Chondrocyte (in vitro differentiated cells): ENCODE data around the gene TMEM256. TPM values are rescaled to one million over a fixed set of nuclear protein-coding genes. Genes with fewer than 3 reads are reported as not detected.

ENCODE experiments used
- DNase-seq: peaks from one replicate; pipeline ENCODE4 v3.0.0; 2021; ENCODE audit warnings: mixed read lengths, low spot score
- H3K27ac Mint-ChIP-seq: one replicate; pipeline ENCODE4 v1.8.0; 2021; ENCODE audit warnings: mild to moderate bottlenecking, moderate library complexity, mixed read lengths; ENCODE audit not compliant: unreplicated experiment
- H3K27me3 Mint-ChIP-seq: 2 replicates; pipeline ENCODE4 v1.8.0; 2021; ENCODE audit warnings: low read depth, mixed read lengths
- H3K36me3 Mint-ChIP-seq: 2 replicates; pipeline ENCODE4 v1.8.0; 2021; ENCODE audit warnings: low read depth, mixed read lengths
- H3K4me1 Mint-ChIP-seq: 2 replicates; pipeline ENCODE4 v1.8.0; 2021; ENCODE audit warnings: low read depth, mild to moderate bottlenecking, mixed read lengths
- H3K4me3 Mint-ChIP-seq: one replicate; pipeline ENCODE4 v1.8.0; 2021; ENCODE audit warnings: mild to moderate bottlenecking, moderate library complexity, mixed read lengths; ENCODE audit not compliant: unreplicated experiment
- H3K9me3 Mint-ChIP-seq: 2 replicates; pipeline ENCODE4 v1.8.0; 2021; ENCODE audit warnings: low read depth, mixed read lengths
- total RNA-seq: library from RNA; stranded (reverse); gene quantifications from 3 replicates; pipeline ENCODE4 v1.2.1, GENCODE V29; 2021
- TF ChIP-seq, protein P1 (sequence below): fragments of 200-600 bp; sonication (generic); IDR thresholded peaks from 2 replicates; pipeline ENCODE4 v1.5.0; 2021; ENCODE audit warnings: antibody characterized with exemption, mild to moderate bottlenecking, moderate library complexity

TMEM256 gene
- total RNA-seq, 1 donor from 2014 or later = 34.3 TPM

DNA sequence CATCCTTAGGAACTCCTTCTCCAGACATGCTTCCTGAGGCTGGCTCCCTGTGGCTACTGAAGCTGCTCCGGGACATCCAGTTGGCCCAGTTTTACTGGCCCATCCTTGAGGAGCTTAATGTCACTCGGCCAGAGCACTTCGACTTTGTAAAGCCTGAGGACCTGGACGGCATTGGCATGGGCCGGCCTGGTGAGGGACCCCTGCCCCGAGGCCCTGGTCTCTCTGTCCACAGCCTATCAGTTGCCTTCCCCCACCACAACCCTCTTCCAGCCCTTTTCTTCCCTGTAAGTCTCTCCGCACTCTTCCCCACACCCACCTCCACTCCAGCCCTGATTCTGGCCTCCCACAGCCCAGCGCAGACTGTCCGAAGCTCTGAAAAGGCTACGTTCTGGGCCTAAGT is 21.0 kb downstream of the TMEM256 start:
- H3K27ac Mint-ChIP-seq = no peak overlapping the region
- peaks cover 6% of the 10 kb centered on the region for H3K9me3 Mint-ChIP-seq
- H3K36me3 Mint-ChIP-seq = peaks cover 4% of the 10 kb centered on the region
- TF ChIP-seq, protein P1, sequence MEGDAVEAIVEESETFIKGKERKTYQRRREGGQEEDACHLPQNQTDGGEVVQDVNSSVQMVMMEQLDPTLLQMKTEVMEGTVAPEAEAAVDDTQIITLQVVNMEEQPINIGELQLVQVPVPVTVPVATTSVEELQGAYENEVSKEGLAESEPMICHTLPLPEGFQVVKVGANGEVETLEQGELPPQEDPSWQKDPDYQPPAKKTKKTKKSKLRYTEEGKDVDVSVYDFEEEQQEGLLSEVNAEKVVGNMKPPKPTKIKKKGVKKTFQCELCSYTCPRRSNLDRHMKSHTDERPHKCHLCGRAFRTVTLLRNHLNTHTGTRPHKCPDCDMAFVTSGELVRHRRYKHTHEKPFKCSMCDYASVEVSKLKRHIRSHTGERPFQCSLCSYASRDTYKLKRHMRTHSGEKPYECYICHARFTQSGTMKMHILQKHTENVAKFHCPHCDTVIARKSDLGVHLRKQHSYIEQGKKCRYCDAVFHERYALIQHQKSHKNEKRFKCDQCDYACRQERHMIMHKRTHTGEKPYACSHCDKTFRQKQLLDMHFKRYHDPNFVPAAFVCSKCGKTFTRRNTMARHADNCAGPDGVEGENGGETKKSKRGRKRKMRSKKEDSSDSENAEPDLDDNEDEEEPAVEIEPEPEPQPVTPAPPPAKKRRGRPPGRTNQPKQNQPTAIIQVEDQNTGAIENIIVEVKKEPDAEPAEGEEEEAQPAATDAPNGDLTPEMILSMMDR = no peak
- no peak overlapping the region for H3K4me3 Mint-ChIP-seq
- H3K27me3 Mint-ChIP-seq = peaks cover 30% of the 10 kb centered on the region
- H3K4me1 Mint-ChIP-seq = peaks cover 17% of the 10 kb centered on the region
- no peak for DNase-seq

DNA sequence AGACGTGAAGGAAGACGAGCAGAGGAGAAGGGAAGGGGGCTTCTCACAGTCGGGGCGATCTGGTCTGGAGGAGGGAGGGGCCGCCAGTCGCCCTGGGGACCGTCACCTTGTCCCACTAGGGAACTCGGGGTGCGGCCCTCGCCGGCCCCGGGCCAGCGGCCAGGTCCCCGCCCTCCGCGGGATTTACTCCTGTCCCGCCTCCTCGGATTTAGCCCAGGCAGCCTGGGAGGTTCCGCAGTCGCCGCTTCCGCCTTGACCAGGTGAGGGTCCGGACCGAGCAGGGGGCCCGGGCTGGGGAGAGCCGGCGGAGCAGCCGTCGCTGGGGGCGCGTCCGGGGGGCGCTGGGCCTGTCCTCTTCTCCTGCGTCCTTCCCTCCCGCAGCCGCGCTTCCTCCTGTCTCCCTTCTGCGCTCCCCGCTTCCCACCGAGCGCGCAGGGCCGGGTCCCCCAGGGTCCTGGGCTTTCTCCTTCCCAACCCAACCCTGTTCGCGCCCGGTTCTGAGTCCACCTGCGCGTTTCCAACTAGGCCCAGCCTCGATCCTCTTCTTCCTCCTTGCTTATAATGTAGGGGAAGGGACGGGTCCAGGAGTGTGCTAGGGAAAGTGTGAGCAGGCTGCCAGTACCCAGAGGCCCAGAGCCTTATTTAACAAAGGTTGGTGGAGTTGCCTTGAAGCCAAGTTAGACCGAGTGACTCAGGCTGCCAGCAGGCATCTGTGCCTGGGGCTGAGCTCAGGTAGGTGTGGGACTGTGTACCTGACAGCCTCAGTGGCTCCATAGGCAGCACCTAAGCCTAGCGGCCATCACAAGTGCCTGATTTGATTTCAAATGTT is 22.8 kb downstream of the TMEM256 start, which contains the start of gene TNK1:
Gene TNK1, plus strand, starts transcription at position 235 of the 829 bp plus-strand sequence. CDS start 1,838 bp downstream, outside the sequence.
- H3K27me3 Mint-ChIP-seq = peaks cover 33% of the 10 kb centered on the region

DNA sequence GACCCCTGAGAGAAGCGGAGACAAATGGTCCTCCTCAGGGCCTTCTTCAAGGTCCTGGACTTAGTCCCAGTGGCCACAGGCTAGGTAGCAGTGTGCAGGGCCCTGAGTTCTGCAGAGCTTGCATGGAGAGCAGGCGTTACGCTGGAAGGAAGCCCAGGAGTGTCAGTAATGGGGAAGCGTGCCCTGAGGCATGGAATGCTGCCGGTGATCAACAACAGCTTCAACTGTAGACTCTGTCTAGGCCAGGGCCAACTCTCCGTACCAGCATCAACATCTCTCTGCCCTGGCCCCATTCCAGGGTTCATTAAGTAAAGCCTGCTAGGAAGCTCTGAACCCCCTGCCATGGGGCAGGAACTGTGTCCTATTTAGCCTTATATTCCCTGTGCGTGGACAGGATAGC is 23.6 kb downstream of the TMEM256 start:
- H3K4me1 Mint-ChIP-seq = peaks cover 17% of the 10 kb centered on the region
- DNase-seq = no peak
- H3K9me3 Mint-ChIP-seq = peaks cover 6% of the 10 kb centered on the region
- H3K27me3 Mint-ChIP-seq = peaks cover 33% of the 10 kb centered on the region
- TF ChIP-seq, protein P1 = no peak
- peaks cover 3% of the 10 kb centered on the region for H3K36me3 Mint-ChIP-seq
- no peak overlapping the region for H3K27ac Mint-ChIP-seq
- peak overlapping the region; percentile 66 for H3K4me3 Mint-ChIP-seq

More for the DNA sequence above, 22.8 kb downstream of the TMEM256 start, which contains the start of gene TNK1:
- H3K27ac Mint-ChIP-seq = no peak within 1 kb of the TSS
- peaks cover 3% of the 10 kb centered on the region for H3K36me3 Mint-ChIP-seq
- H3K4me1 Mint-ChIP-seq = peaks cover 17% of the 10 kb centered on the region
- H3K9me3 Mint-ChIP-seq = peaks cover 6% of the 10 kb centered on the region
- H3K4me3 Mint-ChIP-seq = peak within 1 kb of the TSS; percentile 66
- TF ChIP-seq, protein P1 = no peak
- DNase-seq = no peak

DNA sequence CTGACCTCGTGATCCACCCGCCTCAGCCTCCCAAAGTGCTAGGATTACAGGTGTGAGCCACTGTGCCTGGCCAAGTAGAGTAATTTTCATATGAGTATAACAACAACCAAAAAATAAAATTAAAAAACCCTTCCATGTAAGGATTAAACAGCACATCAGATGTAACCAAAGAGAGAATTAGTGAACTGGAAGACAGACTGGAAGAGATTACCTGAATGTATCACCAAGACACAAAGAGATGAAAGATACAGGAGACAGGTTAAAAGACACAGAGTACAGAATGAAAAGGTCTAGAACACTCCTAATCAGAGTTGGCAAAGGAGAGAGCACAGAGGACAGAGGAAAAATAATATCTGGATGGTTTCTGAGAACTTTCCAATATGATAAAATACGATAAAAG is 24.8 kb downstream of the TMEM256 start:
- TF ChIP-seq, protein P1 = no peak
- DNase-seq = no peak
- Mint-ChIP-seq H3K27me3 (peaks cover 33% of the 10 kb centered on the region), H3K36me3 (peaks cover 3% of the 10 kb centered on the region), H3K4me3 (no peak overlapping the region), H3K4me1 (peaks cover 10% of the 10 kb centered on the region), H3K9me3 (peaks cover 6% of the 10 kb centered on the region), H3K27ac (no peak overlapping the region)

DNA sequence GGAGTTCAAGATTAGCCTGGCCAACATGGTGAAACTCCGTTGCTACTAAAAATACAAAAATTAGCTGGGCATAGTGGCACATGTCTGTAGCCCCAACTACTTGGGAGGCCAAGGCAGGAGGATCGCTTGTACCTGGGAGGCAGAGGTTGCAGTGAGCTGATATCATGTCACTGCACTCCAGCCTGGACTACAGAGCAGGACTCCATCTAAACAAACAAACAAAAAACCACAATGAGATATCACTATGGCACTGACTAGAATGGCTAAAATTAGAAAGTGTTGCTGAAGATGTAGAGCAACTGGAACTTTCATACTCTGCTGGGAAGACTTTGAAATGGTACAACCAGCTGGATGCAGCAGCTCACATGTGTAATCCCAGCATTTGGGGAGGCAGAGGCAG is 29.5 kb downstream of the TMEM256 start:
- peaks cover 14% of the 10 kb centered on the region for H3K27me3 Mint-ChIP-seq
- H3K4me3 Mint-ChIP-seq = no peak overlapping the region
- H3K27ac Mint-ChIP-seq = no peak overlapping the region
- TF ChIP-seq, protein P1 = no peak
- H3K36me3 Mint-ChIP-seq = peaks cover 3% of the 10 kb centered on the region
- DNase-seq = no peak
- H3K4me1 Mint-ChIP-seq = no peaks in the 10 kb centered on the region
- peaks cover 4% of the 10 kb centered on the region for H3K9me3 Mint-ChIP-seq
